HepG2 (cell line): ENCODE measurements around the gene RARA. TPM values are rescaled to one million over a fixed set of nuclear protein-coding genes. Genes with fewer than 3 reads are reported as not detected.
A peak's percentile ranks its signal among the peaks of the same experiment; 100 is the strongest.

Experiments
- ATAC-seq: fragments of 200-7000 bp; cut with Tn5 transposase; 3 replicates; pipeline ENCODE4 v1.9.1; 2020; ENCODE audit warnings: mild to moderate bottlenecking, moderate library complexity
- BruUV-seq: library from RNA; stranded (reverse); fragments of 400-500 nt; replicated peaks from 2 replicates; lab custom pipeline; 2021; lab: Mats Ljungman, UMichigan
- CTCF ChIA-PET: fragments of 300-600 bp; formaldehyde crosslinking; extraction: SDS; loops from one replicate; lab custom pipeline; 2021; ENCODE audit warnings: low total read pairs, inconsistent platforms, low intra/inter-chr PET ratio; lab: Yijun Ruan, JAX
- POLR2A ChIA-PET: fragments of 350-600 bp; sonication (Branson Sonifier 250); formaldehyde crosslinking; loops from one replicate; lab custom pipeline; 2020; ENCODE audit warnings: antibody characterized with exemption, inconsistent platforms; lab: Yijun Ruan, JAX
- DNase-seq: peaks from one replicate; pipeline ENCODE4 v3.0.0-alpha.2; 2015; ENCODE audit warnings: low spot score
- FAIRE-seq: peaks from 3 replicates; lab custom pipeline; 2011; peaks lifted over from hg19 to GRCh38; lab: Jason Lieb, UNC
- H2AFZ ChIP-seq: one replicate; pipeline ENCODE4 v1.6.1; 2011; ENCODE audit warnings: low read length, inconsistent platforms
- H3K27ac ChIP-seq: fragments of 300-600 bp; 3 replicates; pipeline ENCODE4 v1.8.0; 2011; ENCODE audit warnings: mixed run types, mild to moderate bottlenecking, mixed read lengths, low read length, inconsistent platforms; ENCODE audit not compliant: insufficient read depth; ENCODE audit errors: extremely low read length
- H3K27me3 ChIP-seq, 2 experiments: fragments of 200-600 bp in 1 of 2; 2 replicates in 1 of 2; 3 replicates in 1 of 2; pipeline versions ENCODE4 v1.6.0 to v1.8.0; 2011; ENCODE audit warnings: low read length in 2 of 2, mild to moderate bottlenecking in 2 of 2, moderate library complexity in 2 of 2, inconsistent platforms in 1 of 2; ENCODE audit not compliant: insufficient read depth in 2 of 2, control insufficient read depth in 1 of 2
- H3K36me3 ChIP-seq, 2 experiments: fragments of 200-600 bp in 1 of 2; replicated peaks in 1 of 2; 2 replicates in 1 of 2; 3 replicates in 1 of 2; pipeline versions ENCODE4 v1.5.1 to v1.8.0; 2011; ENCODE audit warnings: low read length in 2 of 2, inconsistent platforms in 1 of 2; ENCODE audit not compliant: insufficient read depth in 2 of 2, control insufficient read depth in 1 of 2
- H3K4me1 ChIP-seq: 2 replicates; pipeline ENCODE4 v1.5.1; 2012; ENCODE audit warnings: low read length, inconsistent platforms; ENCODE audit not compliant: insufficient read depth
- H3K4me2 ChIP-seq: 2 replicates; pipeline ENCODE4 v1.6.0; 2011; ENCODE audit warnings: low read depth, low read length, inconsistent platforms
- H3K4me3 ChIP-seq, 3 experiments: fragments of 200-600 bp in 1 of 3; sonication (generic), shearing (Covaris generic) in 1 of 3; replicated peaks in 1 of 3; 2 replicates each; pipeline ENCODE4 v1.5.1; 2011 to 2016; ENCODE audit warnings: low read length in 3 of 3, inconsistent platforms in 2 of 3, low read depth in 2 of 3, mild to moderate bottlenecking in 2 of 3, control low read depth in 1 of 3, mixed read lengths in 1 of 3; ENCODE audit not compliant: insufficient read depth in 1 of 3
- H3K79me2 ChIP-seq: one replicate; pipeline ENCODE4 v1.6.1; 2011; ENCODE audit warnings: low read length, inconsistent platforms; ENCODE audit not compliant: insufficient read depth
- H3K9ac ChIP-seq: 2 replicates; pipeline ENCODE4 v1.6.0; 2011; ENCODE audit warnings: mild to moderate bottlenecking, low read depth, low read length, inconsistent platforms; ENCODE audit not compliant: insufficient read depth
- H3K9me3 ChIP-seq: 2 replicates; pipeline ENCODE4 v1.5.1; 2012; ENCODE audit warnings: mild to moderate bottlenecking, low read length
- H4K20me1 ChIP-seq: 2 replicates; pipeline ENCODE4 v1.6.0; 2011; ENCODE audit warnings: inconsistent platforms, mild to moderate bottlenecking, low read length, moderate library complexity; ENCODE audit not compliant: insufficient read depth
- DMAP1 ChIP-seq: IDR thresholded peaks from 2 replicates; pipeline ENCODE4 v1.6.1; 2016
- NR2F1 ChIP-seq, 2 experiments: fragments of 450-650 bp in 1 of 2; formaldehyde crosslinking in 1 of 2; IDR thresholded peaks; 2 replicates each; pipeline versions ENCODE4 v1.5.0 to v1.6.1; 2016 to 2020; ENCODE audit warnings: mild to moderate bottlenecking in 1 of 2, missing compliant biosample characterization in 1 of 2, missing genetic modification reagents in 1 of 2, moderate library complexity in 1 of 2
- ZBED4 ChIP-seq: sonication (generic); formaldehyde crosslinking; IDR thresholded peaks from 2 replicates; pipeline ENCODE4 v1.4.0; 2020; ENCODE audit warnings: missing genetic modification reagents, borderline replicate concordance
- ZFP91 ChIP-seq: sonication (generic); formaldehyde crosslinking; IDR thresholded peaks from 2 replicates; pipeline ENCODE4 v1.9.0; 2022; ENCODE audit warnings: missing genetic modification reagents, mild to moderate bottlenecking, borderline replicate concordance
- WGBS: methylation state at CpG from one replicate; pipeline ENCODE4 v1.1.6; 2017; ENCODE audit warnings: low lambda C conversion rate; 5-methylcytosine and 5-hydroxymethylcytosine counted together
- in situ Hi-C: cut with HindIII; loops from 2 replicates; pipeline ENCODE4 v1.10.0; 2017; ENCODE audit warnings: low pct_unique_long_range_greater_than_20kb; ENCODE audit not compliant: extremely low pct_ligation_motif_present
- intact Hi-C: fragments of 100-400 bp; cut with micrococcal nuclease; formaldehyde crosslinking; loops from one replicate; pipeline ENCODE4 v1.10.0; 2022; ENCODE audit not compliant: unreplicated experiment
- polyA plus RNA-seq, 8 experiments: library from polyadenylated mRNA; depleted of rRNA in 3 of 8; stranded (reverse) in 7 of 8; unstranded in 1 of 8; fragments of >200 nt; fragmentation: Illumina TruSeq in 4 of 8; extraction: Trizol in 4 of 8; gene quantifications; 2 replicates each; pipeline versions ENCODE4 v1.2.1 to v1.2.3, GENCODE V29; 2011 to 2016; ENCODE audit warnings: low read depth in 4 of 8, missing spikeins in 1 of 8, mixed read lengths in 1 of 8; ENCODE audit not compliant: insufficient read depth in 1 of 8
- total RNA-seq, 5 experiments: library from RNA; depleted of rRNA; stranded (reverse); fragments of >200 nt; fragmentation: Illumina TruSeq; extraction: Trizol; gene quantifications; 2 replicates each; pipeline ENCODE4 v1.2.3, GENCODE V29; 2016; ENCODE audit warnings: low read depth in 1 of 5

Gene RARA
- total and polyA plus RNA-seq, 2 of the 13 experiments (the other 11 are each of a cell fraction or from before 2014, with no cell fraction given) = 6.4 to 8.6 TPM

- TF ChIP-seq ZFP91 (CRISPR knock-in tag) (peak; percentile 72; the same call in 1 of the 2 replicates), NR2F1 (CRISPR knock-in tag; IDR thresholded peaks at IDR 0.05) (no peak), DMAP1 (CRISPR knock-in tag) (no peak)
Observed at GRCh38 chr17:40364121-40364861, 55.3 kb downstream of the RARA start, which contains the start of gene GJD3 (continued).

GRCh38 chr17:40364906-40365305, 55.9 kb downstream of the RARA start:
- no peak for TF ChIP-seq ZBED4 (CRISPR knock-in tag)
- 0 out of 2 replicates have a peak, but pooled peaks have one; percentile 15 for TF ChIP-seq ZFP91 (CRISPR knock-in tag)
- no peaks in the 10 kb centered on the region for H3K9me3 ChIP-seq
- no peak for FAIRE-seq
- no TSS peak for BruUV-seq
- peaks cover 28% of the 10 kb centered on the region for H3K4me1 ChIP-seq
- ChIA-PET CTCF (no interaction called here), POLR2A (interaction anchor here (0.6 to 1.3 kb wide), 3 partner anchors 12 to 161 kb away, joined by 3 to 5 read pairs (median 4); no protein-coding TSS in a partner anchor)
- no peak overlapping the region for H3K4me3 ChIP-seq
- no peak overlapping the region for H3K9ac ChIP-seq
- no peak overlapping the region for H3K4me2 ChIP-seq
- no peaks in the 10 kb centered on the region for H3K36me3 ChIP-seq
- H3K79me2 ChIP-seq = no peaks in the 10 kb centered on the region
- no peak for ATAC-seq
- no peaks in the 10 kb centered on the region for H4K20me1 ChIP-seq
- intact Hi-C loops (no loop called here), in situ Hi-C loops (loop anchor here (5.0 kb wide), 1 partner anchor 167 kb away; no protein-coding TSS in a partner anchor)
- H3K27ac ChIP-seq = no peak overlapping the region
- H3K27me3 ChIP-seq = peaks cover 0 to 11% of the 10 kb centered on the region in 2 experiments; a peak in 2 of 5 replicates
- H2AFZ ChIP-seq = no peak overlapping the region
- DNase-seq = no peak
- WGBS = 90% methylated on average over 9 of the region's 9 CpGs
